D721Med (cell line): ENCODE measurements around the gene ALDH1A3.

ENCODE experiments used
- DNase-seq: peaks from one replicate; pipeline ENCODE4 v3.0.0; 2011; ENCODE audit warnings: low spot score; ENCODE audit not compliant: insufficient read length
- FAIRE-seq: peaks from 2 replicates; lab custom pipeline; 2011; peaks lifted over from hg19 to GRCh38; lab: Jason Lieb, UNC
- CTCF ChIP-seq: IDR thresholded peaks from 2 replicates; pipeline ENCODE4 v1.5.1; 2012; ENCODE audit warnings: mild to moderate bottlenecking, control low read depth; ENCODE audit not compliant: insufficient read depth; ENCODE audit errors: missing control alignments

ALDH1A3 gene

GRCh38 chr15:100923076-100923475, 43.4 kb downstream of the ALDH1A3 start:
- no peak for DNase-seq
- no peak for FAIRE-seq
- TF ChIP-seq CTCF: no peak

- no peak for FAIRE-seq
Measured at GRCh38 chr15:100923902-100924301, 44.3 kb downstream of the ALDH1A3 start.

GRCh38 chr15:100924436-100924835, 44.8 kb downstream of the ALDH1A3 start:
- no peak for TF ChIP-seq CTCF
- FAIRE-seq (no peak), DNase-seq (no peak)

More at GRCh38 chr15:100923902-100924301, 44.3 kb downstream of the ALDH1A3 start:
- DNase-seq: no peak
- no peak for TF ChIP-seq CTCF

- TF ChIP-seq CTCF: no peak
- DNase-seq (no peak), FAIRE-seq (no peak)
Measured at GRCh38 chr15:100925480-100925879, 45.8 kb downstream of the ALDH1A3 start.

- DNase-seq (no peak), FAIRE-seq (no peak)
Measured at GRCh38 chr15:100926258-100926657, 46.6 kb downstream of the ALDH1A3 start.

GRCh38 chr15:100926971-100927756, 47.5 kb downstream of the ALDH1A3 start:
- FAIRE-seq (no peak), DNase-seq (no peak)
- no peak for TF ChIP-seq CTCF

More at GRCh38 chr15:100926258-100926657, 46.6 kb downstream of the ALDH1A3 start:
- TF ChIP-seq CTCF: no peak

- FAIRE-seq (no peak), DNase-seq (no peak)
- no peak for TF ChIP-seq CTCF
Measured at GRCh38 chr15:100928632-100929280, 49.1 kb downstream of the ALDH1A3 start.
